PC-9 (cell line): ENCODE measurements around the gene CYBC1.

Source experiments
- EZH2 ChIP-seq: fragments of 200-600 bp; sonication (generic); IDR thresholded peaks from 2 replicates; pipeline ENCODE4 v1.8.0; 2017; ENCODE audit warnings: antibody characterized with exemption, low read depth
- TF ChIP-seq, protein P1 (sequence below): fragments of 200-600 bp; sonication (generic); conservative IDR thresholded peaks from 2 replicates; pipeline ENCODE4 v1.6.1; 2017; ENCODE audit warnings: mixed run types, antibody characterized with exemption, mild to moderate bottlenecking, moderate library complexity

DNA sequence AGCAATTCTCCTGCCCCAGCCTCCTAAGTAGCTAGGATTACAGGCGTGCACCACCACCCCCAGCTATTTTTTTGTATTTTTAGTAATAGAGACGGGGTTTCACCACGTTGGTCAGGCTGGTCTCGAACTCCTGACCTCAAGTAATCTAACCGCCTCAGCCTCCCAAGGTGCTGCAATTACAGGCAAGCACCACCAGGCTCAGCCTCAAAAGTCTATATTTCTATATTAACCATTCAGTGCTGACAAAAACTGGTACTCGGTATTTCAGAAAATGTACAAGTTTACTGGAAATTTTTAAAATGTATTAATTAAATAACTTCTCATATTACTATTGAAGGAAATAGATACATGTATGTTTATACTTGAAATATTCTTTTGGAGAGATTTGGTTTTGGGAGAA, 33.8 kb downstream of the CYBC1 start:
- TF ChIP-seq, protein P1, sequence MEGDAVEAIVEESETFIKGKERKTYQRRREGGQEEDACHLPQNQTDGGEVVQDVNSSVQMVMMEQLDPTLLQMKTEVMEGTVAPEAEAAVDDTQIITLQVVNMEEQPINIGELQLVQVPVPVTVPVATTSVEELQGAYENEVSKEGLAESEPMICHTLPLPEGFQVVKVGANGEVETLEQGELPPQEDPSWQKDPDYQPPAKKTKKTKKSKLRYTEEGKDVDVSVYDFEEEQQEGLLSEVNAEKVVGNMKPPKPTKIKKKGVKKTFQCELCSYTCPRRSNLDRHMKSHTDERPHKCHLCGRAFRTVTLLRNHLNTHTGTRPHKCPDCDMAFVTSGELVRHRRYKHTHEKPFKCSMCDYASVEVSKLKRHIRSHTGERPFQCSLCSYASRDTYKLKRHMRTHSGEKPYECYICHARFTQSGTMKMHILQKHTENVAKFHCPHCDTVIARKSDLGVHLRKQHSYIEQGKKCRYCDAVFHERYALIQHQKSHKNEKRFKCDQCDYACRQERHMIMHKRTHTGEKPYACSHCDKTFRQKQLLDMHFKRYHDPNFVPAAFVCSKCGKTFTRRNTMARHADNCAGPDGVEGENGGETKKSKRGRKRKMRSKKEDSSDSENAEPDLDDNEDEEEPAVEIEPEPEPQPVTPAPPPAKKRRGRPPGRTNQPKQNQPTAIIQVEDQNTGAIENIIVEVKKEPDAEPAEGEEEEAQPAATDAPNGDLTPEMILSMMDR = peak; percentile 26; the same call in 1 of the 2 replicates
- TF ChIP-seq EZH2 = no peak
